NCI-H2029 treated with DMSO at 0.1 percent for 48 hours (cell line): ENCODE results near the gene ICAM3.
"Not testable (repeated sequence)": the region's sequence is repeated elsewhere in the genome, so short reads cannot be mapped to it uniquely, and the experiment has no call there.

Experiments
- DNase-seq: peaks from one replicate; lab custom pipeline; 2025; lab: John Stamatoyannopoulos, UW

Gene ICAM3

DNA sequence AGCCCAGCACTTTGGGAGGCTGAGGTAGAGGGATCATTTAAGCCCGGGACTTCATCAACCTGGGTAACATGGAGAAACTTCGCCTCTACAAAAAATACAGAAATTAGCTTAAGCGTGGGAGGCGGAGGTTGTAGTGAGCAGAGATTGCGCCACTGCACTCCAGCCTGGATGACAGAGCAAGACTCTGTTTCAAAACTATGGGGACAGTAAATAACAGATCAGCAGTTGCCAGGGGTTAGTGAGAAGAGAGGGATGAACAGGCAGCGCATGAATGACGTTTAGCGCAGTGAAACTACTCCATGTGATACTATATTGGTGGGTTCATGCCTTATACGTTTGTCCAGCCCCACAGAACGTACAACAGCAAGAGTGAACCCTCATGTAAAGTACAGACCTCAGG, 7.1 kb upstream of the ICAM3 start:
- DNase-seq: no peak

DNA sequence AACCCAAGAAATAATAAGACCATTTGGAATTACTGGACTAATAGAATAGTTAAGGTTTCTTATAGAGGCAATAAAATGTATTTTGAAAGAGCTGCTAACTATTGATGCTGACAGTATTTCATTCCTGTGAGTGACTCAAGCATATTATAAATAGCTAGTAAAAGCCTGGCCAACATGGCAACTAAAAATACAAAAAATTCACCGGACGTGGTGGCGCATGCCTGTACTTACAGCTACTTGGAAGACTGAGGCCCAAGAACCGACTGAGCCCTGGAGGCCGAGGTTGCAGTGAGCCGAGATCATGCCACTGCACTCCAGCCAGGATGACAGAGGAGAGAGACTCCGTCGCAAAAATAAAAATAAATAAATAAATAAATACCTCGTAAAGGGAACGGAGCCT, 5.4 kb upstream of the ICAM3 start:
- DNase-seq: no peak

DNA sequence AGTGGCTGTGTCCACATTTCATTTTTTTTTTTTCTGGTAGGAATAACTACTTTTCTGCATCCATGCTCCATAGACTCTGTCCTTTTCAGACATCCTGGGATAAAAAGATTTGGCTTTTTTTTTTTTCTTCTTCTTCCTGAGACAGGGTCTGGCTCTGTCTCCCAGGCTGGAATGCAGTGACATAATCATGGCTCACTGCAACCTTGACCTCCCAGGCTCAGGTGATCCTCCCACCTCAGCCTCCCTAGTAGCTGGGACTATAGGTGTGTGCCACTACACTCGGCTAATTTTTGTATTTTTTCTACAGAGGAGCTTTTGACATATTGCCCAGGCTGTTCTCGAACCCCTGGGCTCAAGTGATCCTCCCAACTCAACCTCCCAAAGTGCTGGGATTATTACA, 4.1 kb upstream of the ICAM3 start:
- no peak for DNase-seq

DNA sequence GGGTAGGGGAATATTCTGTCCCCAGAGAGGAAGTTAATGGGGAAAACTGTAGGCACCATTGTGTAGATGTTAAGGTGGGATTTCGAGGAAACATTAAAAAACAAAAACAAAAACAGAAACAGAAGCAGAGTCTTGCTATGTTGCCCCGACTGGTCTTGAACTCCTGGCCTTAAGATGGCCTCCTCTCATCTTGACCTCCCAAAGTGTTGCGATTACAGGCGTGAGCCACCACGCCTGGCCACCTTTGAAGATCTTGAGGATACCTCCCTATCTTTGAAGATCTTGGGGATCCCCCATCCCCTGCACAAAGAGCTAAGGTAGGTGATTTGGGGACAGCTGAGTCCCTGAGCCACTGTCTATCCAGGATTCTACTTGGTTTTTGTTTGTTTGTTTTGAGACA, 553 bp upstream of the ICAM3 start:
- no peak for DNase-seq

DNA sequence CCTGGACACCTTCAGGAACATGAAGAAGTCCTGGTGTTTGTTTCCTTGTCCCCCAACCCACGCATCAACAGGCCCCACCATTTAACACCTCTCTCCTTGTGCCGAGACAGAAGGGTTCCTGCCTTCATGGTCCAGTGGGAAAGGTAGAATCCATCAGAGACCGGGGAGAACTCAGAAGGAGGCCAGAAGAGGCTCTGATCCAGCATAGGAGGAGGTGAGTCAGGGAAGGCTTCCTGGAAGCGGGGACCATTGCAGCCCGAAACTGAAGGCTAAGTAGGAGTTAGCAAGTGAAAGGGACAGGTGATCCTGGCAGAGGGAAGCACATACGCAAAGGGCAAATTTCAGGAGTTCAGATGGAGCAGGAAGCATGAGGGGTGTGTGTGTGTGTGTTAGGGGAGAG, 484 bp downstream of the ICAM3 start:
- no peak for DNase-seq

DNA sequence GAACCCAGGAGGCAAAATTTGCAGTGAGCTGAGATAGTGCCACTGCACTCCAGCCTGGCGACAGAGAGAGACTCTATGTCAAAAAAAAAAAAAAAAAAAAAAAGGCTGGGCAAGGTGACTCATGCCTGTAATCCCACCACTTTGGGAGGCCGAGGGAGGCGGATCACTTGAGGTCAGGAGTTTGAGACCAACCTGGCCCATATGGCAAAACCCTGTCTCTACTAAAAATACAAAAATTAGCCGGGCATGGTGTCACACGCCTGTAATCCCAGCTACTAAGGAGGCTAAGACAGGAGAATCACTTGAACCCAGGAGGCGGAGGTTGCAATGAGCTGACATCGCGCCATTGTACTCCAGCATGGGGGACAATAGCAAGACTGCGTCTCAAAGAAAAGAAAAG, 2.7 kb downstream of the ICAM3 start:
- DNase-seq: not testable (repeated sequence)

DNA sequence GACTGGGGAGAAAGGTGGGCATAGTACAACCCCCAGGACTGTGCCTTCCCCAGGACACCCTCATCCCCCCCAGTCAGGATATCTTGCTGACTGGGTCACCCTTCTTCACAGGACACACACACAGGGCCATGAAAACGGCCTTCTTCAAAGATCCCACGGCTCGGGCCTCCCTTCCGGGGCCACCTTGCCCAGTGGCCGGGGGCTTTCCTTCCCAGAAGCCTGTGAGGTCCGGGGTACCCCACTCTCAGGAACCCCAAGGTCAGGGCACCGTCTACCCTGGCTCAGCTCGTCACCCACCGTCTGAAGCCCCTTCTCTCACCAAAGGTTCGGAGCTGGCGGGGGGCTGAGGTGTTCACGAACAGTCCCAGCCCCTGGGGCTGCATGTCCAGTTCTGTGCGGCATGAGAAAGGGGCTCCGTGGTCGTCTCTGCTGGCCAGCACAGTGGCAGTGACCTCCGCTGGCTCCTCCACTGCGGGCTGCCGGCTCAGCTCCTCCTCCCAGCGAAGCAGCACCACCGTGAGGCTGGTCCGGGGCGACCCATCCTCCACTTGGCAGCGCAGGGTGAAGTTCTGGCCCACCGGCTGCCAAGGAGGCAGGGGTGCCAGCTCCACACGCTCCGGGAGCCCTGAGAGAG, 4.0 kb downstream of the ICAM3 start:
- no peak for DNase-seq

DNA sequence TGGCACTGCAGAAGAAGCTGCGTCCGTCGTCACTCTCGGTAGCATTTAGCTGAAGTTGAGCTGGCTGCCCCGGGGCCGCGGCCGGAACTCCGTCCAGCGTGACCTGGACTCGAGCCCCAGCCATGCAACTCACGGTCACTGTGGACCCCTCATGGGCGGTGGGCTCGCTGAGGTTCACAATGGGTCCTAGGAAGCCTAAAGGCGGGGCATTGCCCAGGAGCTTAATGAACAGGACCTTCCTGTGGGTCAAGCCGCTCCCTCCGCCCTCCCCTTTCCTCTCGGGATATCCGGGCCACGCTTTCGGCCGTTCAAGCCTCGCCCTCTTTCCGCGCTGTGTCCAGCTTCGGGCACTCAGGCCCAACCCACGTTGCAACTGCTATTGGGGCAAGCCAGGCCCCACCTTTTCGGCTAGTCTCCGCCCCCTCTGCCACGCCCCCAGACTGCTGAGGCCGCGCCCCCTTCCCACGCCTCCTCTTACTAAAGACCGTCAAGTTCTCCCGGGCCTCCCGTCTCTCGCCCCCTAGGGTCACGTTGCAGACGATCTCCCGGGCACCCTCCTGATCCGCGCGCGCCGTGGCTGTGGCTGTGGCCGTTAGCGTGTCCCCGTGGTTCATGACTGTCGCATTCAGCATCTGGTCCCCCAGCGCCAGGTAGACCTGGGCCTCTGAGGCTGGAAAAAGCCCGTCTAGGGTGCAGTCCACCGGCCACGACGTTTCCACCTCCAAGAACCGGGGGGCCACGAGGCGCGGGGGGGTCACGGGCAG, 4.7 kb downstream of the ICAM3 start:
- DNase-seq: peak; percentile 37

DNA sequence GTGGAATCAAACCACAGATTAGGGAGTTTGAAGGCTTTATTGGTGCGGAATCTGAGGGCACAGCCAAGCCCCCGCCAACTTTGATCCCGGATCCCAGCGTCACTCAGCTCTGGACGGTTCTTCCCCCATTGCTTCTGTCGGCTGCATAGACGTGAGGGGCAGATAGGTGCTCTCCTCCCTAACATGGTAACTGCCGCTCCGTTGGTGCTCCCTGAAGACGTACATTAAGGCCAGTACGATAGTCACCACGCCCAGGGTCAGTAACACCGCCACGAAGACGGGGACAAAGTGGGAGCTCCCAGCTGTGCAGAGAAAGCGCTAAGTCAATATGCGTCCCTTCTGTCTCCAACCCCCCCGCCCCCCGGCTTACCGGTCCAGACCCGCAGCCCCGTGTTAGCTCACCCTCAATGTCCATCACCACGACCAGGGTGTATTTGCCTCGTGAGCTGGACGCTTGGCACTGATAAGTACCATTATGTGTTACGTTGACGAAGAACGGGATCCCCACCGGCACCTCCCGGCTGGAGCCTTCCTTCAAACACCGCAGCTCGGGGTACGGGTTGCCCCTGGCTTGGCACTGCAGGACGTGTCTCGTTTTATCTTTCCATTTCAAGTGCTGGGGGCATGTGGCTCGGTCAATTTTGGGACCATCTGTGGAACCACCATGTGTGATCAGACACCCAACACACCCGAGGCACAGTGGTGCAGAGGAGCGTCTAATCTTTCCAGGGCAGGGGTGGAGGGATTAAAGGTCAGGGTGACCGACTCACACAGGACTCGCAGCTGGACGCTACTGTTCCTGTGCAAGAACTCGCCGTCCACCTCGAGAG, 5.5 kb downstream of the ICAM3 start:
- no peak for DNase-seq

DNA sequence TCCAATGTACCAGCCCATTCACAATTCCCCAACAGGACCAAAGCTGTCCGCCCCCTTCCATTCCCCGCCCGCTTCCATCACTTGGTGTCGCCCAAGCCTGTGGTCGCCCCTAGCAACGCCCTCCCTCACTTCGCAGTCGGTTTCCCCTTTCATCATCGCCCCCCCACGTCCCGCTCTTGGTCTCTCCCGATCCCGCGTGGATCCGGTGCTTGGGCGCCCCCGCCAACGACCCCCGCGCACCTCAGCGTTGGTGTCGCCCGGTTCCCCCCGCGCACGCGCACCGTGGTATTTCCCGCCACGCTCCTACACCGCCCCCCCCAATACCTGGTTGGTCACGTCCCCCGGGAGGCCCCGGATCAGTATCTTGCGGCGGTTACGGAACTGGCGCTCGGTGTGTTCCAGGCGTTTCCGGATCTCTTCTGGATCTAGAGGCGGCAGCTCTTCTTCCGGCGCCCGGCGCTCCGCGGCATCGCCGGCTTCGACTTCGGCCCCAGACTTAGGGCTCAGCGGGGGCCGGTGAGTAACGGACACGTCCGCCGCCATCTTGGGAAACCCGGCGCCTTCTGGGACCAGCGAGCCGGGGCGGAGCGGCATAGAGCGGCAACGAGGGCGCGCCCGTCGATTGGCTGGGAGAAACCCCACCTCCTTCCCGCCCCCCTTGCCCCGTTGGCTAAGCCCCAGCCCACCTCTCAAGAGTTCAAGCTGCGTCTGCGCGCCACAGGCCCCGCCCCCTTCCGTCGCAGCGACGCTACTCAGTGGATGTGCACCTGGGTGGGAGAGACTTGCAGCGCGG, 6.3 kb downstream of the ICAM3 start, which contains the start of gene RAVER1:
RAVER1 (minus strand) TSS at position 565 of the 793 bp plus-strand sequence; CDS start at position 543, 22 bp downstream.
- peak; percentile 84 for DNase-seq

DNA sequence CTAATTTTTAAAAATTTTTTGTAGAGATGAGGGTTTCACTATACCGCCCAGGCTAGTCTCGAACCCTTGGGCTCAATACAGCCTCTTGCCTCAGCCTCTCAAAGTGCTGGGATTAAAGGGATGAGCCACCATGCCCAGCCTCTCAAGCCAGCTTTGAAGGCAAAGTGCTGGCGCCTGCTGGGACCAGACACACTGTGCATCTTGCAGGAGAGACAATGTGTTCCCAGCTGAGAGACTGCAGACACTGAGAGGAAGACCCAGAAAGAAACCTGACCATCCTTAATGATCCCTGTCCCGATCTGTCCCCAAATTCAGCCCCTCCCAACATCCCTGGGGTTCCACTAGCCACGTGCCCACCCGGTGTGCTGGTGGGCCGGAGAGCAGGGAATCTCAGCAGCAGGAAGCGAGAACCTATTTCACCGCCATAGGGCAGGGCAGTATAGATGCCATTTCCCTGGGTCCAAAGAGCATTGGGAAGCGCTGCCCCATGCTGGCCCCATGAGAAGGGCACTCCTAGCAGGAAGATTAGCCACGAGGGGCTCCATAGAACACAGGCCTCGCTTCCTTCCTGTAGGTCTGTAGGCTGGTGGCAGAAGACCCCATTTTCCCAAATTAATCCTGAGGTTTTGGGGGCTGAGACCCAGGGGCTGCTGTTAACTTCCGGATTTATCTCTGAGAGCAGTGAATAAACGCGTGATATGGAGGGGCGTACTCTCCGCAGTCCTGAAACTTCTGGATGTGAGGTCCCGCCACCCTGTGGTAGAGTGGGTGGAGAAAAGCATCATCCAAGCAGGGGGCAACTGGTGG, 7.1 kb downstream of the ICAM3 start:
- no peak for DNase-seq

DNA sequence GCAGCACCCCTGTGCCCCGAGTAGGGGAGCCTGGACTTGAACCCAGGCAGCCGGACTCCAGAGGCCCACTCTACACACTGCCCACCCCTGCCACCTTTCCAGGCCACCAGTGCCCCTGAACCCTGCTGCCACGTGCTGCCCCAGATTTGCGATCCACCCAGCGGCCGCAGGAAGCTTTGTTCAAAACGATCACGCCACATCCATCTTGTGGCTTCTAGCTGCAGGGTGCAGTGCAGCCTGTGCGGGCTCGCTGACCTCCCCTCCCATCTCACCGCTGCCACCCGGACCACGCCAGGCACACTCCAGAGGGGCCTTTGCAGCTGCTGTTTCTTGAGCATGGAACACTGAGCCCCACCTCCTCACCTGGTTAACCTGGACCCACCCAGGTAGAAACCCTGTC, 9.9 kb downstream of the ICAM3 start:
- no peak for DNase-seq

DNA sequence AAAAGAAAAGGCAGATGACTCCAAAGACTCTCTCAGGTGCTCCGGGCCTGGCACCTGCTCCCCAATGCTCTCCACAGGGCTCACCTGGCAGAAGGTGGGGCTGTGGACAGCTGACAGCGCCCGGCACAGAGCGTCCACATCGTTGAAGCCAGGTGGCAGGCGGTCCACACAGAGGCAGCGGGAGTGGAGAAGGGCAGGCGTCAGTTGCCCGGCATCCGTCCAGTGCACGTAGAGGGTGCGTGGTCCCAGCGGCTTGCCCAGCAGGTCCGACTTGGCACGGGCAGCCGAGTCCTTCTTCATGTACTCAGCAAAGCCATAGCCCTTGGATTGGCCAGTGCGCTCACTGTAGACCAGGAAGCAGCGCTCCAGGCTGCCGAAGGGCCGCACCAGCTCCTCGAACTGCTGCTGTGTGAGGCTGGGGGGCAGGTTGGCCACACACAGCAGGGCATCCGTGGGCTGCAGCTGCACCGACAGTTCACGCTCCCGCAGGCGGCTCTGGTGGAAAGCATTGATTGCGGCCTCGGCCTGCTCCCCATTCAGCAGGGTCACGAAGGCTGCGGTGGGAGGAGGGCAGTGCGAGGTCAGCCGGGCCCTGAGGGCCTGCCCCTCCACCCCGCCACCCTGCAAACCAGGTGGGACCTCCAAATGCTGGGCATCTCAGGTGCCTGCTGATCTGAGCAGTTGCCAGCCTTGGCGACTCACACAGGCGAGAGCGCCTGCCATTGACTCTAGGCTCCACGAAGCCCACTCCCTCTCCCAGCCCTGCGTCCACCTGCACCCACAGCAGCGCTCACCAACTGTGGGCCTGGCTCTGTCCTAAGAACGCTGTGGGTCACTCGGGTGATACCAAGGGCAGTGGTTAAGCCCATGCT, 10.6 kb downstream of the ICAM3 start:
- DNase-seq: no peak

DNA sequence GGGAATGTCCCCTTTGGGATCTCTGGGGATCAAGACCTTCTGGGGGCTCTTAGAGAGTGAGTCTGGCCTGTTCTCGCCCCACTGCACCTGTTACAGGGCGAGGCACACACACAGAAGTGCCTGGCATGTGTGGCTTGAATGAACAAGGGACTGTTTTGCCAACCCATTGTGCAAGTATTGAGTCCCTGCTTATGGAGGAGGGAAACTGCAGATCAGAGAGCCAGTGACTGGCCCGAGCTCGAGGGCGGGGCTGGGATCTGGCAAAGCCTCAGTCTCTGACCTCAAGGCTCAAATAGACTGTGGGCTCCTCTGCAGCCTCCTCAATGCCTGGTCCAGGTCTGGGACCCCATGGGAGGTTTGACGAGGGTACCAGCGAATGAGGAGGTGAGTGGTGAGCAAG, 11.6 kb downstream of the ICAM3 start:
- DNase-seq: no peak

DNA sequence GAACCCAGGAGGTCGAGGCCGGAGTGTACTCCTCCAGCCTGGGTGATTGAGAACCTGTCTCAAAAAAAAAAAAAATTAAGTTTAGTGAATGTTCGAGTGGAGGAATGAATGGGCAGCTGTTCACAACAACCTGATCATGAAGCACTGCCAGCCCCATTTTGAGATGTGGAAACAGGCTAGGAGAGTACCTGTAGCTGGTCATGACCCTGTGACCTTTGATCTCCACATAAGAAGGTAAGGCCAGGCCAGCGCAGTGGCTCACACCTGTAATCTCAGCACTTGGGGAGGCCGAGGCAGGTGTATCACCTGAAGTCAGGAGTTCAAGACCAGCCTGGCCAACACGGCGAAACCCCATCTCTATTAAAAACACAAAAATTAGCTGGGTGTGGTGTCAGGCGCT, 13.7 kb downstream of the ICAM3 start:
- no peak for DNase-seq

DNA sequence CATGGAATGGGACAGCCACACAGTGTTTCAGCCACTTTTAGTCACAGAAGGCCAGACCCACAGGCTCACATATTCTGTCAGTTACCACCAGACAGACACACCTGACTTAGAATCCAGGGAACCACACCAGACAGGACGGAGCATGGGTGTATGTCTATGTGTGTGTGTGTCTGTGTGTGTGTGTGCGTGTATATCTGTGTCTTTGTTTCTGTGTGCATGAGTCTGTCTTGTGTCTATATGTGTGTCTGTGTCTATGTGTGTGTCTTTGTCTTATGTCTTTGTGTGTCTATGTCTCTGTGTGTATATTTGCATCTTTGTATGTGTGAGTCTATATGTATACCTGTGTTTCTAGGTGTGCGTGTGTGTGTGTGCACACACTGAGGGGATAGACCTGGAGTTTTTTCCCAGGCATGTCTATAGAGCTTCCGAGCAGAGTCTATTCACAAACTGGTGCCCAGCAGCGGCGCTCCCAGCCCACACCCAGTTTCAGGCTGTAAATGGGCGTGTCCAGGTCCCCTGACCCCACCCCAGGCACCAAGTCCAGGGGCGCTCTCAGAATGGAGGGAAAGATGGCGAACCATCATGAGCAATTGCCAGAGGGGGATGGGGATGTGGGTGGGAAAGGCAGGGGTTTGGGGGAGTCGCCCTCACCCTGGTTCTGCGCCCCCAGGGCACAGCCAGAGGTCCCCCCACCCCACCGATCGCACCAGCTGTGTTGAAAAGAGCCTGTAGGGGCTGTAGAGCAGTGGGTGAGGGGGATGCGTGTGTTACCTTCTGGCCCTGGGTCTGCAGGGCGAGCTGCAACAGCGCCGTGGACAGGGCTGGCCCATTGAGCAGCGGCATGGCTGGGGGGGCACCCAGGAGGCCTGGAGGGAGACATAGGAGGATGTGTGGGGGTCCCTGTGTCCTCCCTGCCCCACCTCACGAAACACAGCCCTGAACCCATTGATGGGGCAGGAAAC, 17.3 kb downstream of the ICAM3 start:
- DNase-seq: no peak

DNA sequence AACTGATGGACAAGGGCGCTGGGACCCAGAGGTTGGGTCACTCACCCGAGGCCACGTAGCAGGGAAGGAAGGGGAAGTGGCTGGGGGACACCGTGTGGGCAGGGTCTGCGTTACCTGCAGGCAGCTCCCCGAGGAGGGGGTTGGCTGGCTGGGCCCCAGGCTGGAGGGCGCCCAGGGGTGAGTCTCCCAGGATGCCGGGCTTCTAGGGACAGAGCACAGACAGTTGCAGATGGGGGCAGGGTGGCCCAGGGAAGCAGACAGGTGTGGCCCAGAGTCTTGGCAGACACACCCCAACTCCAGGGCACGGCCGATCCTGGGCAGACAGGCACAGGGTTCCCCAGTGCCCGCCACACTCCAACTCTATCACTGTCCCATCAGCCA, 18.0 kb downstream of the ICAM3 start:
- DNase-seq: no peak

DNA sequence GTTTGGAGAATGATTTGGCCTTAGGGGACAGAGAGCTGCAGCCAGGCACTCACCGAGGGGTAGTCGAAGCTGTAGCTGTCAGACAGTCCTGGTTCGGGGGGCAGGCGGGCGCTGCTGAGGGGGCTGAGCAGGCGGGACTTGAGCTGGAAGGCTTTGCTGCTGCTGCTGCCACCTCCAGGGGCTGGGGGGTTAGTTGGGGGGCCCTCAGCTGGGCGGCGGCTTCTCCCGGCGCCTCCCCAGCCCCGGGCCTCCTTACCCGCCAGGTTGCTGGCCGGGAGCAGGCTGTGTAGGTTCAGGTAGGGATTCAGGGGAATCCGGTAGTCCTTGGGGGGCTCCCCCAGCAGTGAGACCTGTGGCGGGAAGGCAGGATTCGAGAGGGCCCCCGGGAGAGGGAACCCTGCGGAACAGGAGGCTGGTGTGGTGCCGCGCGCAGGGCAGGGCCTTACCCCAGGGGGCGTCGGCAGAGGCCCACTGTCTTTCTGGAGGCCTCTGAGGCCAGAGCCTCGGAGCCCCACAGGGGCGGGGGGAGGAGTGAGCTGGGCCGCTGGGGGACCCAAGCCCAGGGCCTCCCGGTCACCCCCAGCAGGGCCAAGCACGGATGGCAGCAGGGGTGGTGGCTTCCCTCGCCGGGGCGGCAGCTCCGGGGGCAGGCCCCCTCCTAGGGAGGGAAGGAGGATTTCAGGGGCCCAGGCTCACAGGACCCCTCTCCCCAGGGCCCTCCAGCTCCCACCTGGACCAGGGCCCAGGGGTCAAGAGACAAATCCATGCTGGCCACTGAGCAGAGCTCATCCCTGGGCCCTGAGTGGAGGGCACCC, 18.6 kb downstream of the ICAM3 start:
- no peak for DNase-seq
